C4-2B (cell line): ENCODE measurements around the gene RHBG.

ENCODE experiments used
- CTCF ChIP-seq: fragments of 450-650 bp; conservative IDR thresholded peaks from 2 replicates; pipeline ENCODE4 v1.5.1; 2017; ENCODE audit warnings: mild to moderate bottlenecking
- ZFX ChIP-seq: fragments of 450-650 bp; IDR thresholded peaks from 2 replicates; pipeline ENCODE4 v1.6.1; 2017

GRCh38 chr1:156407344-156407743, 38.3 kb downstream of the RHBG start:
- TF ChIP-seq CTCF (no peak), ZFX (no peak)
